HepG2 (cell line): ENCODE measurements around the gene BLOC1S1. TPM values are rescaled to one million over a fixed set of nuclear protein-coding genes. Genes with fewer than 3 reads are reported as not detected.

Source experiments
- ATAC-seq: fragments of 200-7000 bp; cut with Tn5 transposase; 3 replicates; pipeline ENCODE4 v1.9.1; 2020; ENCODE audit warnings: mild to moderate bottlenecking, moderate library complexity
- BruUV-seq: library from RNA; stranded (reverse); fragments of 400-500 nt; replicated peaks from 2 replicates; lab custom pipeline; 2021; lab: Mats Ljungman, UMichigan
- CTCF ChIA-PET: fragments of 300-600 bp; formaldehyde crosslinking; extraction: SDS; loops from one replicate; lab custom pipeline; 2021; ENCODE audit warnings: low total read pairs, inconsistent platforms, low intra/inter-chr PET ratio; lab: Yijun Ruan, JAX
- POLR2A ChIA-PET: fragments of 350-600 bp; sonication (Branson Sonifier 250); formaldehyde crosslinking; loops from one replicate; lab custom pipeline; 2020; ENCODE audit warnings: antibody characterized with exemption, inconsistent platforms; lab: Yijun Ruan, JAX
- DNase-seq: peaks from one replicate; pipeline ENCODE4 v3.0.0-alpha.2; 2015; ENCODE audit warnings: low spot score
- FAIRE-seq: peaks from 3 replicates; lab custom pipeline; 2011; peaks lifted over from hg19 to GRCh38; lab: Jason Lieb, UNC
- H2AFZ ChIP-seq: one replicate; pipeline ENCODE4 v1.6.1; 2011; ENCODE audit warnings: low read length, inconsistent platforms
- H3K27ac ChIP-seq: fragments of 300-600 bp; 3 replicates; pipeline ENCODE4 v1.8.0; 2011; ENCODE audit warnings: mixed run types, mild to moderate bottlenecking, mixed read lengths, low read length, inconsistent platforms; ENCODE audit not compliant: insufficient read depth; ENCODE audit errors: extremely low read length
- H3K27me3 ChIP-seq, 2 experiments: fragments of 200-600 bp in 1 of 2; 2 replicates in 1 of 2; 3 replicates in 1 of 2; pipeline versions ENCODE4 v1.6.0 to v1.8.0; 2011; ENCODE audit warnings: low read length in 2 of 2, mild to moderate bottlenecking in 2 of 2, moderate library complexity in 2 of 2, inconsistent platforms in 1 of 2; ENCODE audit not compliant: insufficient read depth in 2 of 2, control insufficient read depth in 1 of 2
- H3K36me3 ChIP-seq, 2 experiments: fragments of 200-600 bp in 1 of 2; replicated peaks in 1 of 2; 2 replicates in 1 of 2; 3 replicates in 1 of 2; pipeline versions ENCODE4 v1.5.1 to v1.8.0; 2011; ENCODE audit warnings: low read length in 2 of 2, inconsistent platforms in 1 of 2; ENCODE audit not compliant: insufficient read depth in 2 of 2, control insufficient read depth in 1 of 2
- H3K4me1 ChIP-seq: 2 replicates; pipeline ENCODE4 v1.5.1; 2012; ENCODE audit warnings: low read length, inconsistent platforms; ENCODE audit not compliant: insufficient read depth
- H3K4me2 ChIP-seq: 2 replicates; pipeline ENCODE4 v1.6.0; 2011; ENCODE audit warnings: low read depth, low read length, inconsistent platforms
- H3K4me3 ChIP-seq, 3 experiments: fragments of 200-600 bp in 1 of 3; sonication (generic), shearing (Covaris generic) in 1 of 3; replicated peaks in 1 of 3; 2 replicates each; pipeline ENCODE4 v1.5.1; 2011 to 2016; ENCODE audit warnings: low read length in 3 of 3, inconsistent platforms in 2 of 3, low read depth in 2 of 3, mild to moderate bottlenecking in 2 of 3, control low read depth in 1 of 3, mixed read lengths in 1 of 3; ENCODE audit not compliant: insufficient read depth in 1 of 3
- H3K79me2 ChIP-seq: one replicate; pipeline ENCODE4 v1.6.1; 2011; ENCODE audit warnings: low read length, inconsistent platforms; ENCODE audit not compliant: insufficient read depth
- H3K9ac ChIP-seq: 2 replicates; pipeline ENCODE4 v1.6.0; 2011; ENCODE audit warnings: mild to moderate bottlenecking, low read depth, low read length, inconsistent platforms; ENCODE audit not compliant: insufficient read depth
- H3K9me3 ChIP-seq: 2 replicates; pipeline ENCODE4 v1.5.1; 2012; ENCODE audit warnings: mild to moderate bottlenecking, low read length
- H4K20me1 ChIP-seq: 2 replicates; pipeline ENCODE4 v1.6.0; 2011; ENCODE audit warnings: inconsistent platforms, mild to moderate bottlenecking, low read length, moderate library complexity; ENCODE audit not compliant: insufficient read depth
- ATAD3A ChIP-seq: sonication (generic); formaldehyde crosslinking; IDR thresholded peaks from 2 replicates; pipeline ENCODE4 v1.4.0; 2020; ENCODE audit warnings: missing genetic modification reagents
- JARID2 ChIP-seq: sonication (generic); formaldehyde crosslinking; IDR thresholded peaks from 2 replicates; pipeline ENCODE4 v1.8.1; 2023; ENCODE audit warnings: missing genetic modification reagents, inconsistent platforms; ENCODE audit not compliant: insufficient replicate concordance
- KLF12 ChIP-seq: sonication (generic); formaldehyde crosslinking; IDR thresholded peaks from 2 replicates; pipeline ENCODE4 v1.4.0; 2020; ENCODE audit warnings: missing genetic modification reagents, borderline replicate concordance
- KLF9 ChIP-seq: IDR thresholded peaks from 2 replicates; pipeline ENCODE4 v1.6.1; 2016; ENCODE audit warnings: low read depth
- SETDB1 ChIP-seq: sonication (generic); formaldehyde crosslinking; IDR thresholded peaks from 2 replicates; pipeline ENCODE4 v1.5.1; 2020; ENCODE audit warnings: missing genetic modification reagents, mild to moderate bottlenecking, borderline replicate concordance
- ZNF124 ChIP-seq: sonication (generic); formaldehyde crosslinking; IDR thresholded peaks from 2 replicates; pipeline ENCODE4 v1.4.0; 2020; ENCODE audit warnings: missing genetic modification reagents
- WGBS: methylation state at CpG from one replicate; pipeline ENCODE4 v1.1.6; 2017; ENCODE audit warnings: low lambda C conversion rate; 5-methylcytosine and 5-hydroxymethylcytosine counted together
- in situ Hi-C: cut with HindIII; loops from 2 replicates; pipeline ENCODE4 v1.10.0; 2017; ENCODE audit warnings: low pct_unique_long_range_greater_than_20kb; ENCODE audit not compliant: extremely low pct_ligation_motif_present
- intact Hi-C: fragments of 100-400 bp; cut with micrococcal nuclease; formaldehyde crosslinking; loops from one replicate; pipeline ENCODE4 v1.10.0; 2022; ENCODE audit not compliant: unreplicated experiment
- polyA plus RNA-seq, 8 experiments: library from polyadenylated mRNA; depleted of rRNA in 3 of 8; stranded (reverse) in 7 of 8; unstranded in 1 of 8; fragments of >200 nt; fragmentation: Illumina TruSeq in 4 of 8; extraction: Trizol in 4 of 8; gene quantifications; 2 replicates each; pipeline versions ENCODE4 v1.2.1 to v1.2.3, GENCODE V29; 2011 to 2016; ENCODE audit warnings: low read depth in 4 of 8, missing spikeins in 1 of 8, mixed read lengths in 1 of 8; ENCODE audit not compliant: insufficient read depth in 1 of 8
- total RNA-seq, 5 experiments: library from RNA; depleted of rRNA; stranded (reverse); fragments of >200 nt; fragmentation: Illumina TruSeq; extraction: Trizol; gene quantifications; 2 replicates each; pipeline ENCODE4 v1.2.3, GENCODE V29; 2016; ENCODE audit warnings: low read depth in 1 of 5

Gene BLOC1S1
- total and polyA plus RNA-seq, 2 of the 13 experiments (the other 11 are each of a cell fraction or from before 2014, with no cell fraction given) = 55.1 to 95.3 TPM

GRCh38 chr12:55679691-55680090, 36.2 kb upstream of the BLOC1S1 start:
- Histone ChIP-seq H3K4me1 (peaks cover 22% of the 10 kb centered on the region), H3K79me2 (peaks cover 7% of the 10 kb centered on the region), H3K4me3 (no peak overlapping the region), H3K9me3 (no peaks in the 10 kb centered on the region), H4K20me1 (no peaks in the 10 kb centered on the region), H3K9ac (no peak overlapping the region), H3K27me3 (no peaks in the 10 kb centered on the region; a peak in 2 of 5 replicates), H3K27ac (no peak overlapping the region), H2AFZ (no peak overlapping the region), H3K4me2 (no peak overlapping the region), H3K36me3 (peaks cover 0 to 3% of the 10 kb centered on the region in 2 experiments; a peak in 1 of 5 replicates)
- no peak for FAIRE-seq
- intact Hi-C loops = loop anchor here (2.0 kb wide), 2 partner anchors 41 to 49 kb away; partner anchors contain the start of genes CD63 and RDH5
- TF ChIP-seq ATAD3A (CRISPR knock-in tag) = no peak
- TF ChIP-seq KLF9 = no peak
- TF ChIP-seq SETDB1 (CRISPR knock-in tag) = no peak
- TF ChIP-seq ZNF124 = no peak
- no peak for TF ChIP-seq KLF12 (CRISPR knock-in tag)
- TF ChIP-seq JARID2 (CRISPR knock-in tag) = no peak
- ATAC-seq = no peak
- no peak for DNase-seq
- WGBS = 68% methylated on average over 5 of the region's 5 CpGs
- ChIA-PET POLR2A (no interaction called here), CTCF (interaction anchor here (2.2 kb wide), 1 partner anchor 41 kb away, joined by 13 read pairs; the partner anchor contains the start of gene RDH5)
- in situ Hi-C loops = no loop called here
- BruUV-seq = no TSS peak
